IPS-NIHi7 (cell line): ENCODE results near the gene DDIAS.
"Not testable (repeated sequence)": the region's sequence is repeated elsewhere in the genome, so short reads cannot be mapped to it uniquely, and the experiment has no call there.

Source experiments
- DNase-seq: peaks from one replicate; pipeline ENCODE4 v3.0.0; 2012; ENCODE audit warnings: mixed read lengths; ENCODE audit errors: extremely low spot score

Gene DDIAS

DNA sequence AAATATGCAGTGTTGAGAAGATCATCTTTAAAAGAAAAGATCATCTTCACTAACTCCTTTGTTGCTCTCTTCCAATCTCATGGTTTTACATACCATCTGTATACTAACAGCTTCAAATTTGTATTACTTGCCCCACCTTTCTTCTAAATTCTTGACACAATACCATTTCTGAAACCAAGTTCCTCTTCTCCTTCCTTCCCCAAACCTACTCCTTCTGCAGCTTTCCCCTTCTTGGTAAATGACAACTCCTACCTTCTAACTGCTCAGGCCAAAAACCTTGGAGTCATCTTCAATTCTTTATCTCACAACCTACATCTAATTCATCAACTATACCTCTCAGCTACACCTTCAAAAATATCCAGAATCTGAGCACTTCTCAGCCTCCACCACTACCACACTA, 10.6 kb upstream of the DDIAS start:
- DNase-seq: no peak

DNA sequence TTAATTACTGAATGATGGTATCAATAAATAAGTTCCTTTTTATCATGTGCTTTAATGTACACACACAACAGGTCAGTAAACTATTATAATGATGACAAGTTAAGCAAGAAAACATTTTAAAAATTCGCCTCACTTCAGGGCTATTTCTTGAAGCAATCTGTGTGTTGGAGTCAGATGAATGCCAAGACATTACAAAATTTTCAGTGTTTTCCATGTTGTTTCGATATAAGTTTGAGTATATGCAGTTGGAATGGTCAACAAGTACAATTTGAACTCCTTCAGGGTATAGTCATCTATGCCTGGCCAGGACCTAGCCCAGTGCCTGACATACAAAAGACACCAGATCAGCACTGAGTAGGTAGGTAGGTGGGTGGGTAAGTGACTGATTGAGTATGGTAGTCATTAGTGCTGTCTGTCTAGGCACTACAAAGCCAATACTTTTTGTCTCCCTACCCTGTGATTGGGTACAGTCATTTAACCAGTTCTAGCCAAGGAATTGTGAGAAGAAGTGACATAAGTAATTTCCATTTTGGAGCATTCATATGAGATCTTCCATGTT, 8.8 kb upstream of the DDIAS start:
- DNase-seq: no peak

DNA sequence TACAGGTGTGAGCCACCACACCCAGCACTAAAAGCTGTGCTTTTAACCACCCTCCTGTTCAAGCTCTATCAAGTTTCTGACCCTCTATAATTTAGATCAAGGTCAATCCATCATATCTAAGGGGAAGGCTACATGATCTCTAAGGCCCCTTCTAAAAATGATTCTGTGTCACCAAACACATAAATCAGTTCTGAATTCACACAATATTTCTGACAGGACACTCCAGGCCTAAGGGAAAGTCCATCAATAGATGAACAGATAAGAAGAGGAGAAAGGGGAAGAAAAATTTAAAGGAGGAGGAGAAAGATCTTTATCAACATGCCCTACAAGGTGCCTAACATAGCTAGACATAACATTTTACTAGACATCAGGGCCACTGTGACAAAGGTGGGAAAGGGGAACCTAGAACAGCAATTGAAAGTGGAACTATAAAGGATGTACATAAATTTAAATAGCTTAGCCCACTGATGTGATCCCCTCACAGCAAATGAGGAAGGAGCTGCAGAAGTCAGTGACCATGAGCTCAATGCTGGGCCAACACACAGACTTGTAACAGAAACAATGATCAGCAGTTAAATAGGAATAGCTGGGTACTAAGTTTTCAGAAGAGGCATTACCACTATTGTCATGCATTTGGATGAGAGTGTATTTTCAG, 6.0 kb upstream of the DDIAS start:
- DNase-seq: no peak

DNA sequence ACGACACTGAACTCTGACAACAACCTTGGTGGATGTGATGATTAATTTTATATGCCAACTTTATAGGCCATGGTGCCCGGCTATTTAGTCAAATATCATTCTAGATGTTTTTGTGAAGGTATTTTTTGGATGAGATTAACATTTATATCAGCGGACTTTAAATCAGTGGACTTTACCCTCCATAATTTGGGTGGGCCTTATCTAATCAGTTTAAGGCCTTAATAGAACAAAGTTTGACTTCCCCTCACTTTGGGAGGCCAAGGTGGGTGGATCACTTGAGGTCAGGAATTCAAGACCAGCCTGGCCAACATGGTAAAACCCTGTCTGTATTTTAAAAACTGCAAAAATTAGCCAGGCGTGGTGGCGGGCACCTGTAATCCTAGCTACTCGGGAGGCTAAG, 5.4 kb upstream of the DDIAS start:
- DNase-seq: no peak

DNA sequence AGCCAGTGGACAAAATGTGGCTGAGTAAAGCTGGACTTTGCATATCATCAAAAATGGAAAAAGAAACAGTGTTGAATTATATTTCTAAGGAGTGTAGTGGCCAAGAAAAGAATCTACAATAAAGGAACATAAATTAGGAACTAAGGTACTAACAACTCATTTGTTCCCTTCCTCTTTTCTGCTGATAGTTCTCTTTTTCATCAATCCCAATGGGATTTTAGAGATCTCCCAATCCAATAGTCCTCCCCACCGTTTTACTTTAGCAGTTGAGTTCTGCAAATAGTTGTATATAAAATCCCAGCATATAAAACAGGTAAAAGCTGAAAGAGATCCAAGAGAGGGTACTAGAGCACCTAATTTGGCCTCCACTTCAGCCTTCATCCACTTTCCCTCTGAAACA, 3.3 kb upstream of the DDIAS start:
- no peak for DNase-seq

DNA sequence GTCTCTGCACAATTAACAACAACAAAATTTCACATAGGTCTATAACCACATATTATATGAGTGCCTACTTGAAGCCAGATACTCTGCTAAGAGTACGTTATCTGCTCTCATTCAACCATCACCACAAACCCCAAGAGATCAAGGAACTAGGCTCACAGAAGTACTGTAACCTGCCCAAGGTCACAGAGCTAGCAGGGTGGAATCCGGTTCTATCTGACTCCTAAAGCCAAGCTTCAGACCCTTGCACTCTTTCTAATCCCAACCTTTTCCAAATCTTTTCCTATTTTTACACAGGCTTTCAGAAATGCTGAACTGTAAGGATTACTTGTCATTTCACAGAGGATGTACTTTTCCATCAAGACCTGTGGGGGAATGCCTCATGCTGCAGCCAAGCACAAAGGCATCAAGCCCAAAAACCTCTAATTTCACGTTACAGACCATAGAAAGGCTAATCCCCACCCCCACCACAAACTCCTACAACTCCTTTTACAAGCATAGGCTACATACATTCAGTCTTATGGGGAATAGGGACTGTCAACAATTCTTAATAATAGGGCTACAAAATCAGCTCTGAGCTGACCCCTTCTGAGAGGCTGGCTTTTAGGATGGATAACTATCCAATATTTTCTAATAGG, 2.2 kb upstream of the DDIAS start:
- DNase-seq: no peak

DNA sequence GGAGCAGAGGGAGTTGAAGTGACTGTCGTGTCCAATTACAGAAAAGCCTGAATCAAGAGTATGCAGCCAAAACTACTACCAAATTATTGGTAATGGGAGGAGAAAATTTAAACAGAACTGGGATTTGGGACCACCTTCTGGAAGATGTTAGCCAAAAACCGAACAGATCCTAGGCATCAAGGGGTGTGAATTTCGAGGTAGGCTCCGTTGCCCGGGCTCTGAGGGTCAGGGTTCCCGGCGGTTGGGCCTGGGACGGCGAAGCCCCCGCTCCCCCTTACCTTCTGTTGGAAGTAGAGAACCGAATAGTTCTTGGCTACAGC, 1.6 kb upstream of the DDIAS start:
- no peak for DNase-seq

DNA sequence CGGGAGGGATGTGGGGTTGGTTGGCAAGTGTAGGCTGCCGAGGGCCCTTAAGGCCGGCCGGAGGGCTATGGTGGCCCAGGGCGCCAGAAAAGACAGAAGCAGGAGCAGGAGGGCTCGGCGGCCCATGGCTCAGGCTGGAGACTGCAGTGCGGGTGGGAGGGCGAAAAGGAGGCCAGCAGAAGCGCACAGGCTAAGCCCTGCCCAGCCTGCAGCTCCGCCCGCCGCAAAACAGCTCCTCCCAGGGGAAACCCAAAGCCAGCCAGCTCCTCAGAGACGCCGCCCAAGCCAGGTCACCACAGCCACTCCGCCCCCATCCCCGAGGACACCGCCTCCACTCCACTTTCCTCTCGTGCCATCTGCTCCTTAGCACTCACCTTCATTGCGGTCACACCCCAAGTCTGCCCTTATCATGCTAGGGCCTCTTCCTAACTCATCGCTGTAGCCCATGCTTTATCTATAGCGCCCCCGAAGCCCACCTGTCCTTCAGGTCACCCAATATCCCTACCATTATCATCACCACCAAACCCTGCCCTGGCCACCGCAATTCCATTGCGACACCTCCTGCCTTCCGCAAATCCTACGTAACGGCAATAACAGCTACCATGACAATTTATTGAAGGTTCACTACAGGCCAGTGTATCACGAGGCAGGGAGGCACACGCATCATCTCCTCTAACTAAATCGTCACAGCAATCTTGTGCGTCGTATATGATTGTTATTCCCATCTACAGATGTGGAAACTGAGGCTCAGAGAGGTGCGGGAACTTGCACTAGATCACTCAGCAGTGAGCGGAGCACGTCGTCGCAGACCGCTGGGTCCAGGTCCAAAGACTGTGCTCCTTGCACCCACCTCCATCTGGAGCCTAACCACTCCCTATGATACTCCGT, 1.0 kb upstream of the DDIAS start, which contains the start of gene PRCP:
PRCP (minus strand) TSS at position 154 of the 888 bp plus-strand sequence; CDS start at position 126, 28 bp downstream.
- DNase-seq: peak; percentile 97

DNA sequence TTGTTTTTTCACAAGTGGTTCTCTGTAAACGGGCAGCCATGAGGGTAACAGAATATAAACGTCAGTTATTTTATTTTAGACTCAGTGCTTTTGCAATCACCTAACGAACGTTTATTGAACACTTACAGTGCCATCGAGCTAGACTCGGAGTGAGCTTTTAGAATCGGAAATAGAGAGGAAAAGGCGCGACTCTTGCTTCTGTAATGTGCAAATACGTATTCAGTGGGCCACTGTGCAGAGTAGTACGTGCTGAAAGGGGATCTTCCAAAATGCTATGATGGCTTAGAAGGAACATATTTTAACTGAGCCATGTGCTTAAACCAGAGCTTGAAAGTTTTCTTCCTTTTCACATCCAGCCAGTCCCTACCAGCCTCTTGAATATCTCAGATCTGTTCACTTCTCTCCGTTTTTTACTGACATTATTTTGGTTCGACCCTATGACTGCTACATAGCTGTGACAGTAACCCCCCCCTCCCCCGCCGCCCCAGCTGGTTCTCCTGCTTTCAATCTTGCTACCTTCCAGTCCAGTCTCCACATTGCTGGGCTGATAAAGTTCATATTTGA, 468 bp downstream of the DDIAS start:
- DNase-seq: no peak

DNA sequence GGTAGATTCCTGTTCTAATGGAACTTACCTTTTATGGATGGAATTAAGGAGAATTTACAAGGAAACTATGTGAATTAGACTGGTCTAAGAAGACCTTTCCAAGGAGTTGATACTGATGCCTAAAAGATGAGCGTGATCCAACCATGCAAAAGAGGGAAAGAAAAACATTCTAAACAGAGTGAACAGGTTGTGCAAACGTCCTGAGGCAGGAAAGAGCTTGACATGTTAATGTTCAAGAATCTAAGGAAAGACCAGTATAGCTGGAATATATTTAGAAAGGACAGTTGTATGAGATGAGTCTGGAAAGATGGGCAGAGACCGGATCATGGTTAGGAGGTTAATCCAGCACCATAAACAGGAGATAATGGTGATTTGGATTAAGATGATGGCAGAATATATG, 1.3 kb downstream of the DDIAS start:
- no peak for DNase-seq

DNA sequence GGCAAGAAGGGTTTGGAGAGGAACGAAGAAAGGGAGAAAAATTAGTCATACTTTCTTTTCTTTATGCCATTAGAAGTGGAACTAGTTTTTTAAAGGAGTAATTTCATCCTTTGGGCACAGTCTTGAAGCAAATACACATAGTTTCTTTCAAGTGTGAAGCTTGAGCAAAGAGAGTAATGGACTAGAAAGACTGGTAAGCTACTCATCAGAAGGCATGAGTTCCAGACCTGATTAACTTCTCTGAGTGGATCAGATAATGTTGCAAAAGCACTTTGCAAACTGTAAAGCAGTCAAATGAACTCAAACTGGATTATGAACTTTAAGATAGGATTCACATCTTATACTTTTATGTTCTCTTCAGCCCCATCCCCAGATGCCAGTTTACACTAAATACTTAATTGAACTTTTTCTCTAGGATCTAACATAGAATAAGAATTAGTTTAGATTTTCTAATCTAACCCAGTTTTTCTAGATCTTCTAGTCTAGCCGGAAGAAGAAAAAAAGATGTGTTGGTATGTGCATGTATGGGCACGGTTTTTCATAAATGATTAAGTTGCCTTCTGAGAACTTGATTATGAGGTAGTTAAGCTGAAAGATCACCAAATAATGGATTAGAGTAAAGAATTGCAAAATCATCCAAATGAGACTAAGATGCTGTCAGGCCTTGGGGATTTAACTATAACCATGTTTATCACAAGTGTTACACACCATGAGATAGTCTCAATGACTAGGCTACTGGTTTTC, 2.5 kb downstream of the DDIAS start:
- DNase-seq: no peak

DNA sequence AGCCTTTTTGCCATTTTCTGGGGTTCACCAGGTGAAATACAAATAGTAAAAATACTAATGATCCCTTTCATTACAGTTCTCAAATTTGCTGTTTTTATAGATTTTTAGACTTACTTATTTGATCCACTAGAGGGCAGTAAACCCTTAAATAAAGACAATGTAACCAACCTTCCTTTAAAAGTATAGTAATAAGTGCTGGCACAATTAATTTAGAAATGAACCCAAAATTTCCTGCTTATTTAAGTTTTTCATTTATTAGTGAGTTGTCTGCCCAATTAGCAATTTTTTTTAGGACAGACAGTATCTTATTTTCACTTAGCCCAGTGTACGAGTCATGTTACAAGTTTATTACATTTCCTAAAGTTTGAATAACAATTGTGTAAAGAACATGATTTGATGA, 4.7 kb downstream of the DDIAS start:
- no peak for DNase-seq

DNA sequence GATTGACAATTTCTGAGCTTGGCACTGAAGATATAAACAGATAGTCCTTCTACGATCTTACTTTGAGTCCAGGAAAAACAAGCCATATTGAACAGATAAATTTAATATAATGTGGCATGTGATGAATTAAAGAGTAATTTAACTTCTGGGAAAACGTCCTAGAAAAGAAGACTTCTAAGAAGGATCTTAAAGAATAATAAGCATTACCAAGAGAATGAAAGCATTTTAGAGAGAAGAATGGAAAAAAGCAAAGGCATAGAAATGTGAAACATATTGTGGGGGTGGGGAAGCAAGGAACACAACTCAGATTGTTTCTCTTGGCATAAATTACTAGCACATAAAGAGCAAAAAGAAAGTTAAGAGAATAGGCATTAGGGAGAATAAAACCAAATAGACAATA, 5.4 kb downstream of the DDIAS start:
- no peak for DNase-seq

DNA sequence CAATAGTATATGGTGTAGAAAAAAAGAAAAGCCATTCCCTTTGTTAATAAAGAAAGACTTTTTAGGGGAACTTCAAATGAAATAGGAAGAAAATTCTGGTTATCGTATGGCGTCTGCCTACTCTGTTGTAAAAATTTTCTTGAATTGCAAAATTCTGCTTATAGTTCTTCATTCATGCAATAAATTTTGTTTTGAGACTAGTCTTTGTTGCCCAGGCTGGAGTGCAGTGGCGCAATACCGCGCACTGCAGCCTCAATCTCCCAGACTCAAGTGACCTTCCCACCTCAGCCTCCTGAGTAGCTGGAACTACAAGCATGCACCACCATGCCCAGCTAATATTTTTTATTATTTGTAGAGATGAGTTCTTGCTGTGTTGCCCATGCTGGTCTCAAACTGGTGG, 5.8 kb downstream of the DDIAS start:
- no peak for DNase-seq

DNA sequence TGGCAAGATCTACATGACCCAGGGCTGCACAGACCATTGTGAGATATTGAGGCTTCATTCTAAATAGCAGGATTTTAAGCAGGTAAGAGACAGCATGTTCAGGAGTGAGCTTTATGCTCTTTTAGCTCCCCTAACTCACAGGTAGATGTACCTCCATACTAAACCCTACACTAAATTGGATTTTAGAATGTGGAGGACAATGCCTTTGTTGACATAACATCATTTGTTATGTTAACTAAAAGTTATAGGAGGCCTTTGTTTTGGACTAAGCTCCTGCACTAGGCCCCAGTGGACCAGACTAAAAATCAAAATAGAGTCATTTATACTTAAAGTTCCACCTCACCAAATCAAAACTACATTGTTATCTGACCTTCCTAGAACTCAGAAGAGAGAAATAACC, 6.8 kb downstream of the DDIAS start:
- DNase-seq: no peak

DNA sequence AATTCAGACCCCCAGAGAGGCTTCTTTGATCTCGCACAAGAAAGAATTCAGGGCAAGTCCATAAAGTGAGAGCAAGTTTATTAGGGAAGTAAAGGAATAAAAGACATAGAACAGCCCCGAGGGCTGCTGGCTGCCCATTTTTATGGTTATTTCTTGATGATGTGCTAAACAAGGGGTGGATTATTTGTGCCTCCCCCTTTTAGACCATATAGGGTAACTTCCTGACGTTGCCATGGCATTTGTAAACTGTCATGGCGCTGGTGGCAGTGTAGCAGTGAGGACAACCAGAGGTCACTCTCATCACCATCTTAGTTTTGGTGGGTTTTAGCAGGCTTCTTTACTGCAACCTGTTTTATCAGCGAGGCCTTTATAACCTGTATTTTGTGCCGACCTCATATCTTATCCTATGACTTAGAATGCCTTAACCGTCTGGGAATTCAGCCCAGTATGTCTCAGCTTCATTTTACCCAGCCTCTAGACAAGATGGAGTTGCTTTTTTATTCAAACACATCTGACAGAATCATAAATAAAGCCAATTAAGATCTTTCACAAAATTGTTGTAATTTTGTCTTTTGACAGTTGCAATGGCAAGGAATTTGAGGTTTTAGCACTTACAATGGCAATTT, 7.6 kb downstream of the DDIAS start:
- no peak for DNase-seq

DNA sequence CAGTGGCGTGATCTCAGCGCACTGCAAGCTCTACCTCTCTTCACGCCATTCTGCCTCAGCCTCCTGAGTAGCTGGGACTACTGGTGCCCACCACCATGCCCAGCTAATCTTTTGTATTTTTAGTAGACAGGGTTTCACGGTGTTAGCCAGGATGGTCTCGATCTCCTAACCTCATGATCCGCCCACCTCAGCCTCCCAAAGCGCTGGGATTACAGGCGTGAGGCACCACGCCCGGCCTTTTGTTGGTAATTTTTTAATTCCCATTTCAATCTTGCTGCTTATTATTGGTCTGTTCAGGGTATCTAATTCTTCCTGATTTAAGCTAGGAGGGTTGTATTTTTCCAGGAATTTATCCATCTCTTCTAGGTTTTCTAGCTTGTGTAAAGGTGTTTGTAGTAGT, 18.2 kb downstream of the DDIAS start:
- DNase-seq: not testable (repeated sequence)

DNA sequence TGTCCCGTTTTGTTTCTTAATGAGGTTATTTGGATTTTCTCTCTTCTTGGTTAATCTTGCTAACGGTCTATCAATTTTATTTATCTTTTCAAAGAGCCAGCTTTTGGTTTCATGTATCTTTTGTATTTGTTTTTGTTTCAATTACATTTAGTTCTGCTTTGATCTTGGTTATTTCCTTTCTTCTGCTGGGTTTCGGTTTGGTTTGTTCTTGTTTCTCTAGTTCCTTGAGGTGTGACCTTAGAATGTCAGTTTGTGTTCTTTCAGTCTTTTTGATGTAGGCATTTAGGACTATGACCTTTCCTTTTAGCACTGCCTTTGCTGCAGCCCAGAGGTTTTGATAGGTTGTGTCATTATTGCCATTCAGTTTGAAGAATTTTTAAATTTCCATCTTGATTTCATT, 18.7 kb downstream of the DDIAS start:
- not testable (repeated sequence) for DNase-seq

DNA sequence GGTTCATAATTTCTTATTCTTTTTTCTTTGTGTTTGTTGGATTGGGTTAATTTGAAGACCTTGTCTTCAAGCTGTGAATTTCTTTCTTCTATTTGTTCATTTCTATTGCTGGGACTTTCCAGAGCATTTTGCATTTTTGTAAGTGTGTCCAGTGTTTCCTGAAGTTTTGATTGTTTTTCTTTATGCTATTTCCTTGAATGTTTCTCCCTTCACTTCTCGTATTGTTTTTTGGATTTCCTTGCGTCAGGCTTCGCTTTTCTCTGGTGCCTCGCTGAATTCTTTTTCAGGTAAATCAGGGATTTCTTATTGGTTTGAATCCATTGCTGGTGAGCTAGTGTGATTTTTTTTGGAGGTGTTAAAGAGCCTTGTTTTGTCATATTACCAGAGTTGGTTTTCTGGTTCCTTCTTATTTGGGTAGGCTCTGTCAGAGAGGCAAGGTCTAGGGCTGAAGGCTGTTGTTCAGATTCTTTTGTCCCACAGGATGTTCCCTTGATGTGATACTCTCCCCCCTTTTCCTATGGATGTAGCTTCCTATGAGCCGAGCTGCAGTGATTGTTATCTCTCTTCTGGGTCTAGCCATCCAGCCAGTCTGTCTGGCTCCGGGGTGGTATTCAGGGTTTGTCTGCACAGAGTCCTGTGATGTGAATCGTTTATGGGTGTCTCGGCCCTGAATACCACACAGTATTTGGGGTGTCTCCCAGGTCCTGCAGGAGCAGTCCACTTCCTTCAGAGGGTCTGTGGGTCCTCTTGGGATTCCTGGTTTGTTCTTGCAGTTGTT, 21.0 kb downstream of the DDIAS start:
- DNase-seq: not testable (repeated sequence)

DNA sequence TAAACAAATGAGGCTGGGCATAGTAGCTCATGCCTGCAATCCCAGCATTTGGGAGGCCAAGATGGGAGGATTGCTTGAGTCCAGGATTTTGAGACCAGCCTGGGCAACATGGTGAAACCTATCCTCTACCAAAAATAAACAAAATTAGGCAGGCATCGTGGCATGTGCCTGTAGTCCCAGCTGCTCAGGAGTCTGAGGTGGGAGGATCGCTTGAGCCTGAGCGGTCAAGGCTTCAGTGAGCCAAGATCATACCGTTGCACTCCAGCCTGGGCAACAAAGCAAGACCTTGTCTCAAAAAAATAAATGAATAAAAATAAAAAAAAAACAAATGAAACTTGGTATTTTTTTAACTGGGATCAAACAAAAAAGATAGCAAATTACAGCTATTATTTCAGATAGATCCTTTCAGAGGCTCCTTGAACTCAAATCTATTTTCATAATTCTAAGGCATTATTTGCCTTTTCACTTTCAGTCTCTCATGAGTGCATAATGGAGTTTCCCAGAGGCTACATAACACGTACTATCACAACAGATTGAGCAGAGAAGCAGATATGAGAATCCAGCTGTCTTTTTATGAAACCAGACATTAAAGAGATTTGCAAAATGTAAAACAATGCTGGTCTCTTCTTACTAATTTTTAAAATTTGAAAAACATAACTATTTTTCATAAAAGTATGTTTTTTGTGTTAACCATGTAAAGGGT, 23.1 kb downstream of the DDIAS start:
- DNase-seq: no peak
